HT1080 (cell line): ENCODE results near the gene RPS6KA2. TPM values are rescaled to one million over a fixed set of nuclear protein-coding genes. Genes with fewer than 3 reads are reported as not detected.

Source experiments
- DNase-seq: peaks from one replicate; pipeline ENCODE4 v3.0.0-alpha.2; 2015; ENCODE audit warnings: low read depth
- total RNA-seq: library from RNA; depleted of rRNA; stranded (reverse); fragments of >200 nt; shearing (Covaris generic); gene quantifications from 2 replicates; pipeline ENCODE4 v1.2.3, GENCODE V29; 2014

RPS6KA2 gene
- total RNA-seq, 1 experiment from 2014 or later = 3.2 TPM

DNA sequence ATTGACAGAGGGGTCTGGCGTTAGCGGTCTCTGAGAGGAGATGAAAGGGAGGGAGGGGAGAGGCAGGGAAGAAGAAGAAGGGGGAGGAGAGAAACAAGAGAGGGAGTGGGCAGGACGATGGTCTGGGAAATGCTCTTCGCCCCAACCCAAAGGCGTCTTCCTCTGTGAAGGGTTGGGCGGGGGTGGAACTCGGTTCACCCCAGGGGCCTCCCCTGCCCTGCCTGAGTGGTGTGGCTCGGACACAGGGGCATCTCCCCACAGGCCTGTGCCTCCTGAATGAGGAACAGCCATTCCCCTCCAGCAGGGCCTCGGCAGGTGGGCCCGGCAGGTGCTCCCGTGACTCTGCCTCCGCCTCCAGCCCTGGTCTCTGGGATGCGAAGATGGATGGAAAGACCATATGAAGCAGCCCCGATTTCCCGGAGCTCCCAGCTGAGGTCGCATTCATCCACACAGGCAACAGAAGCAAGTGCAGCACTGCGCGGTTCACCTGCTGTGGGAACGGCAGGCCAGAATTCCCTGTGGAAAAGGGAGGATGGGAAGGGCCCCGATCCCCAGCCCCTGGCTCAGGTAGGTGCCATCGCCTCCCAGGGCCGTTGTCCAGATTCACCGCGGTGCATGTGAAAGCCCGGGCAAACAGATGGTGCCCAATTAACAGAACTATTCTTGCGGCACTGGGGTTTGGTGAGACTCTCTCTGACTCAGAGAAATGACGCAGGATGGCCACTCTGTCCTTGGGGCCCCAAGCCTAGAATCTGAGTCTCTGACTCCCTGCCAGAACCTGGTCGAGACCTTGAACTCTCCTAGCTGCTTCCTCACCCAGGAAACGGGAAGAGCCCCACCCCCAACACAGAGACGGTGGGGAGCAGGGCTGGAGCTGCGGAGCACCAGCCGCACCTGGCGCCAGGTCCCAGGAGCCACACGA, 29.4 kb upstream of the RPS6KA2 start:
- no peak for DNase-seq

DNA sequence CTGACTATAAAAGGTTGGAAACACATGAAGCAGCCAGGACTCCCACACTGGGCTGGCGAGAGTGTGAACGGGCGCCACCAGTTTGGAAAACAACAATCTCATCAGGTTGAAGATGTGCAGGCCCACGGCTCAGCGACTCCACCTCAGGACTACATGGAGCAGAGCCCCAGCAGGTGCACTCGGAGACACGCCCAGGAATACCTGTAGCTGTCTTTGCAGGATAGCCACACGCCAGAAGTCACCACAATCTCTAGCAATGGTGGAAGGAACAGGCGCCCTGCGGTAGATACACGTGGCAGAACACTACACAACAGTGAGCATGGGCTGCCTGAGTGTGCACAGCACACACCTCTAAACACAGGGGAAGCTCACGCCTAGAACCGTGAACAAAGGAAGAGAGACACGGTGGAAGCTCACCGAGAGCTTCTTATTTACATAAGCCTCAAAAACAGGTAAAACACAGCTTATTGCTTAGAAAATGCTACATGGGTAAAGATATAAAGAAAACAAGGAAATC, 28.7 kb upstream of the RPS6KA2 start:
- no peak for DNase-seq

DNA sequence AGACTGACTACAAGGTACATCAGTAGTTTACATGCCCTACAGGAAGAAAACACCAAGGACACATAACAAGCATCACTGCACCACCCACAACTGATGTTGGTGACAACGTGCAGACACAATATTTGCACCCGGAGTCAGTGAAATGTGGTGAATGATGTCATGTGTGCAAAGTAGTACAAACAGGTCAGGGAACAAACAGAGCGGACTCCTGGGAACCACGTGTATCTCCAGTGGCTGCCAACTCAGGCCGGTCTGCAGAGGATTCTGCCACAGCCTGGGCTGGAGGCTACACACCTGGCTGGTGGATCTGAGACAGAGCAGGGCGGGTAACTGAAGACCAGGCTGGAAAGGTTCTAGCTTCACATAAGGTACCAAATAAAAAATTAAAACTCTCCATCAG, 28.2 kb upstream of the RPS6KA2 start:
- DNase-seq = no peak

DNA sequence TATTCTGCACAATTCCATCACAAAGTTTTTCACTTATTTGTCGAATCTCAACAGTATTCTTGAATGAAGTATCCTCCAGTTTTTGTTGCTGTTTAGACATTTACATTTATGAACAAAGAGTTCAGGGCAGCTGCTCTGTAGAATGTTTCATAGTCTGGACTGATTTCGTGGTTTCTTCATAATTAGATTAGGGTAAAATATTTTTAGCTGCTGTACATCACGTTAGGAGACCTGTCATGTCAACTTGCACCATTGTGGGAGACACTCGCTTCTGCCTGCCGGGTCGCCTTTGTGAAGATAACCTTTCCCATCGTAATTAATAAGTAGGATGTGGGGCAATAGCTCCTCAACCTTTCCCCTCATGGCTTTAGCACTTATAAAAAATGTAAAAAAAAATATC, 27.5 kb upstream of the RPS6KA2 start:
- no peak for DNase-seq

DNA sequence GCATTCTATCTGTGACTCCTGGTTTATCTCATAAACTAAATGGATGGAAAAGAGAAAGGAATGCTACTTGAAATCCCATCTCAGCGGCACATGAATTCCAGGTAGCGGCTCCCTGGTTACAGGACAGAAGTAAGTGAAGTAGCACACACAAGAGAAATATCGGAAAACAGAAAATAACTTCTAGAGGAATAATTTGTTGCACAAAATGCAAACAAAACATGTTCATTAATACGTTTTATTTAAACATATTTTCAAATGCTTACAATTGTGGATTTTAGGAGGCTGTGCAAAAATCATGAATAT, 26.5 kb upstream of the RPS6KA2 start:
- DNase-seq = no peak

DNA sequence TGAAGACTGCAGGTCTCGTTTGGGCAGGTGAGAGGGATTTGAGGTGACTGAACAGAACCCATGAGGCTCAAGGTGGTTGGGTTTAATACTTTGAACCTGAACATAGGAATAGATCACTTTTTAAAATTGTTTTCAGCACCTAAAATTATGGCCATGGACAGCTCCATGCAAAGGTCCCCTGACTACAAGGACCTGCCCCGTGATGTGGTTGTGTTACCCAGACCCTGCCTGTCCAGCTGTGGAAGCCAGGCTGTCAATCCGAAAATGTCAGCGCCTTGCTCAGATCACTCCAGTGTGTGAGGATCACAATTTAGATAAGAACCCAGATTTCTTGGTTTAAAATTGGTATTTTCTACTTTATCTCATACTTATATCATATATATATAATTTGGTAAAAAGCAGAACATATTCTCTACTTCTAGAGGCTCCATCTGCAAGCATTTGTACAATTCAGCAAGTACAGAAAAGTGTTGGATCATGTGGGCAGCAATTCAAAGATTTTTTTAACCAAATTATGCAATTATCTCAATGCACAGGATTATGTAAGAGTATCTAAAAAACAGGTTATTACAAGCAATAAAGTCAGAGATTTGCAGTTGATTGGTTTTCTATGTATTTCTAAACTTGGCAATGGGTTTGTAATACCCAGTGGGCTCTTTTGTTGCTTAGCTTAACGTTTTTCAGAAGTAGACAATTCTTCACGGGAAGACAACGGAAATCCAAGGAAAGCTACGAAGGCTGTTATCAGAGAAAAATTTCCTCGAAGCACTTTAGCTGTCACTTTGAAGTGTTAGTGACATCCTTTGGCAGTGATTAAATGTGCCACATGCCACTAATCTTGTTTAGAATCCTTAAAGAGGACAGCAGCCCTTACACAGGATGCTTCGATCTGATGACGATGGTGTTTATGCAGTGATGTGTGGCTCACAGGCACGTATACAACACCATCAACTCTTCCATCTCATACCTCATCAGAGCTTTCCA, 24.1 kb upstream of the RPS6KA2 start:
- DNase-seq = no peak

DNA sequence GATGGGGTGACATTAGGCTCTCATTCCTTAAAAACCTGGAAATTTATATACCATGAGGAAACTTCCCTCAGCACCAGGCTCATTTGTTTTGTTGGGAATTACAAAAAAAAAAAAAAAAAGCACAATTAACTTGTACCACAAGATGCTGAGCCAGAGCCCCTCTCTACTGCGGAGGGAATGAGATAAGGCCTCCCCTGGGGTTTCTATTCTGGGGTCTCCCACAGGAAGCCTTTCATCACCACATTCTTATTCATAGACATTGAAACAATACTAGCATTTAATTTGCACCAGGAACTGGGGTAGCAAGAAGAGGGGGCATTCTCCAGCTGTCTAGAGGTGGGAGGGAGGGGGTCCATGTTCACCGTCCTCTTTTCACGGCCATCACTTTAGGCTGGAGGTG, 23.0 kb upstream of the RPS6KA2 start:
- DNase-seq = no peak

DNA sequence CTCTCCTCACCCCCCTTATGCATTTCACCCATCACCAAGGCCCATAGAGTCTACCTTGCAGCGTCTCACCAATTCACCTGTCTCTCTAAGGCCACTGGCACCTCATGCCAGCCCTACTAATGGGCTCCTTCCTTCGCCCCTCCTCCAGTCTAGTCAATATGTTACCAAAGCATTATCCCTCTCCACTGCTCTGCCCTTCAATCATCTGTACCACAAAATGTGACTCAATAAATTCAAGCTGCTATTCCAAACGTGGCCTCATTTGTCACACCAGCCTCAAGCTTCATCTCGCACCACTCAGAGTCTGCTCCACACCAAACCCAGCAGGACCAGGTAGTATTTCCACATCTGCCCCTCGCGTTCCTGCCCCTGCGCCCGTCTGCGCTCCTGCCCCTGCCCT, 21.8 kb upstream of the RPS6KA2 start:
- DNase-seq = no peak

DNA sequence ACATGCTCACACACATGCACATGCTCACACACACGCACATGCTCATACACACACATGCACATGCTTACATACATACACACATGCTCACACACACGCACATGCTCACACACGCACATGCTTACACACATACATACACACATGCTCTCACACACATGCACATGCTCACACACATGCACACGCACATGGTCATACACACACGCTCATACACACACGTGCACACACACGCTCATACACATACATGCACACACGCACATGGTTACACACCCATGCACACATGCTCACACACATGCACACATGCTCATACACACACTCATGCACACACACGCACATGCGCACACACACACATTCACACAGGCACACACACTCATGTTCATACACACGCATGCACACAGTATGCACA, 20.8 kb upstream of the RPS6KA2 start:
- no peak for DNase-seq

DNA sequence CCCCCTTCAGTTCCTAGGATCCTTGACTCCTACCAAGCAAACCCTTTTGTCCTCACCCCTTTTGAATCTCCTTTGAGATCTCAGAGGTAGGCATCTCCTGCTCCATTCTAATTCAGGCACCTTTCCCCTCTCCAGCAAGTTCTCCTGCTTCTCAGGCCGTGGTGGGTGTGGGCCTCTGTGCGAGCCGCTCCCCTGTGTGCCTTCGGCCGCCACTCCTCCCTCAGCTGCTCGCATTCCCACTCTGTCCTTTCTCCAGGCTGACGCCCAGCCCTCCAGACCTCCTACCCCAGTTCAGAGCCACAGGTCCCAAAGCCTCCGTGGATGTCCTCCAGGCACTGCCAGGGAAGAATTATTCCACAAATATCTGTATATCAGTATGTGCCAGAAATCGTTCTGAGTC, 19.7 kb upstream of the RPS6KA2 start:
- no peak for DNase-seq

DNA sequence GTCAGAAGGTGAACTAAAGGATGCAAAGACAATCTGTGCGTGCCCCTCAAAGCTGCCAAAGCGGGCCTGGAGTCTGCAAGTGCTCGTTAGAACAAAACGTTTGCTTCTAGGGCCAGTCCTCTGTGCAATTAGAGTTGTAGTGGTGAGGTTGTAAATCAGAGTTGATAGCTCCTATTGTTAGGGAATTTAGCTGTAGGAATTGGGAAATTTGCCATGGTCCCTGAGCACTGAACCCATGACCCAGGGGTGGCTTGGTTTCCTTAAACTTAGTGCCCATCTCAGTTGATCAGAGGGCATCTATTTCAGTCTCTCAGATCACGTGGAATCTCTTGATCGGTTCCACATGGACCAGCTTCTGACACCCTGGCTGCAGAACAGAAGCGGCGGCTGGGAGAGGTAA, 18.8 kb upstream of the RPS6KA2 start:
- no peak for DNase-seq

DNA sequence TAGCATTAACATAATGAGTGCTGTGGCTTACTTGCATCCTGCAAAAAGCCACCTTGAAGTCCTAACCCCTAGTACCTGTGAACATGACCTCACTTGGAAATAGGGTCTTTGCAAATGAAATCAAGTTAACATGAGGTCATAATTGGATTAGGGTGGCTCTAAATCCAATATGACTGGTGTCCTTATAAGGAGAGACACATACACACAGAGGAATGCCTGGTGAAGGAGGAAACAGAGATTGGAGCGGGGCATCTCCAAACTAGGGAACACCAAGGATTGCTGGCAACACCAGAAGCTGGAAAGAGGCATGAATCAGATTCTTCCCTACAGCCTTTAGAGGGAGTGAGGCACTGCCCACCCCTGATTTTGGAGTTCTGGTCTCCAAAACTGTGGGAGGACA, 17.6 kb upstream of the RPS6KA2 start:
- DNase-seq = no peak

DNA sequence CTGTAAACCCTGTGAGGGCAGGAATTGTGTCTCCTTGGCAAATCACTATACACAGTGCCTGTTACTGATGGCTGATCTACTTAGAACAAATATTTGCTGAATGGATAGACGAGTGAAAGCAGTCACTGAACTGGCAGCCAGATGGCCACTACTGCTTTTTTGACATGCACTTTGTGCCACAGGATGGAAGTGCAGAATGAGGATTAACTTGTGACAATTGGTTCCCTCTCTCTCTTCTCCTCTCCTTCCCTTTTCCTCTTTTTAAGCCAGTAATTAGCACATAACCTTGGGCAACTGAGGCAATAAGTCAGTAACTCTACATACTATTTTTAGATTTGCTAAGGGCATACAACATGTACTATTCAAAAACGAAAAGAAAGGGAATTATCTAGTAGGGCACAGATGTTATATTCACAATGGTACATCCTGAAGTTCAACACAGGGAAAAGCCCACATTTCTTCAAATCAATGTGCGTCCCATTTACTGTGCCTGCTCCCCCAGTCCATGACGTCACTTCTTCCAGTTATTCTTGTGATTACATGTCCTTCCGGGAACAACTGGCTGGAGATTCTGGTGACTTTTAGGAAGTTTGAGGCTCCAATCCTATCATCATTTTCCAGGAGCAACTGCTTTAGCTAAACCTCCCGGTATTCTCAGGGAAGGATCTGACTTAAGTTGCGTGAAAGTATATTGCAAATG, 17.0 kb upstream of the RPS6KA2 start:
- DNase-seq = no peak

DNA sequence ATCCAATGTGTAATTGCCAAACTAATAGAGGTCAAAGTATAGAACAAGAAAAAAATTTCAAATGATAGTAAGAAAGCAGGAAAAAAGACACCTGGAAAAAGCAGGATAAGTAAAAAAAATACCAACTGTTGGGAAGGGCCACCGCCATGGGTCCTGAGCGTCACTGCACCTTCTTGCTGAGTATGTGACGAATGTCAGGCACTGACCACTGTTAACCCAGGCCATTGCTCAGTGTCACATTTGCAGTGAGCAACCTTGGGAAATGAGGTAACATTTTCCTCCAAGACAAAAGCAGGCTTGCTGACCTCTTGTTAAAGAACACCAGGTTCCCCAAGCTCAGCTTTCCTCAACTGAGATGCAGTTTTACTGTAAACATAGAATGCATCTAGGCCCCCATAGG, 15.6 kb upstream of the RPS6KA2 start:
- no peak for DNase-seq

DNA sequence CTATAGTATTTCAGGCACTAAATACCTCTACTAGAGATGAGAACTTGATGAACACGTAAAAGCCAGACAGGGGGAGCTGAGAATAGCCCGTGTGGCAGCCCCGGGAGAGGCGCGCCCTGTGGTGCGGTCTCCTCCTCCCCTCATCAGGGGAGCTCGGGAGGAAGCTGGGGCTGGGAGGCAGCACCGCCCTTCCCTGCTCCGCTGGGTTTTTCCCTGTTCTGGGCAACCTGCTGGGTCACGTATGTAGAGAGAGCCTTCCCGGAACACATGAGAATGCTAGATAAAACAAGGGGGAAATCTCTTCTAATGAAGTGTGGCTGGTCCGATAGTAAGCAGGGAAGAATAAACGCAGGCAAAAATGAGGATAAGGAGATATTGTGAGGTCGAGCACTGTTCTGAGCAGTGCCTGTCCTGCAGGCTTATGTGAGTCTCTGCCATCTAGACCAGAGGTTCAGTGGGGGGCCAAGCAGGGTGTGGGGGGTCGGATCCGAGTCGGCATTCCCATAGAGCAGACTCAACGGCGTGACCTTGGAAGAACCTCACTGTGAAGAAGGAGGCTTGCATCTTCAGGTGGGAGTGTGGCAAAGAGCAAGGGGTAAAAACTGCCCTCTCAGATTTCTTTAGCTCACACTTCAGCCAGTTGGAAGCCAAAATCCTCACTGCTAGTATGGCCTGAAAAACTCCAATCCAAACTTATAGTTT, 13.4 kb upstream of the RPS6KA2 start:
- no peak for DNase-seq

DNA sequence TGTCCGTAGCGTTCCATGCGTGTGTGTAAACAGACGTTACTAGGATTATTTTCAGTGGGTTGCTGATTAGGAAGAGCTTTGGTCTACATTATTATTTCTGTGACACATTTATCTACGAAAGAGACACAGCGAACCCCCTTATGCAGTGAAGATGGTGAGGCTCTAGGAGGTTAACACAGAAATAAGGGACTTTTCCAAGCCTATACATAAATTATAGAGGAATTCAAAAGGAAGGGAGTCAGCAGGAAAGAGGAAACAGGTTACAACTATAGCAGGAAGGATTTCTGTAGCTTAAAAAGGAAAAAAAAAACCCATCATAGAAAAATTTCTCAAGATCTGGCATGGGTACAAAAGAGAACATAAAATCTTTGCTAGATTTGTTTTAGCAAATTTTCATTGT, 12.9 kb upstream of the RPS6KA2 start:
- no peak for DNase-seq

DNA sequence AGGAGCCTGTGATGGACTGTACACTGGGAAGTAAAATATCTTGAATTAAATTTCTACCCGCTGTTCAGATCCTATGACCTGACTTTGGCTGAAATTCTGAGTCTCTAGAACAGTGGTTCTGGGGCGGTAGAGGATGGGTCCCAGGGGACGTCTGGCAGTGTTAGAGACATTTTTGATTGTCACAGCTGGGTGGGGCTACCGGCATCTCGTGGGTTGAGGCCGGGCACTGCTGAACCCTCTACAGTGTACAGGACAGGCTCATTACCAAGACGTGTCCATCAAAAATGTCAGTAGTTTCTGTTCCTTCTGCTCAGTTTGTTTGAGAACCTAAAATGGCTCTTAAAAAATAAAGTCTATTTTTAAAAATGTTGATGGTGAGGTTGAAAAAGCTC, 11.5 kb upstream of the RPS6KA2 start:
- DNase-seq = no peak

DNA sequence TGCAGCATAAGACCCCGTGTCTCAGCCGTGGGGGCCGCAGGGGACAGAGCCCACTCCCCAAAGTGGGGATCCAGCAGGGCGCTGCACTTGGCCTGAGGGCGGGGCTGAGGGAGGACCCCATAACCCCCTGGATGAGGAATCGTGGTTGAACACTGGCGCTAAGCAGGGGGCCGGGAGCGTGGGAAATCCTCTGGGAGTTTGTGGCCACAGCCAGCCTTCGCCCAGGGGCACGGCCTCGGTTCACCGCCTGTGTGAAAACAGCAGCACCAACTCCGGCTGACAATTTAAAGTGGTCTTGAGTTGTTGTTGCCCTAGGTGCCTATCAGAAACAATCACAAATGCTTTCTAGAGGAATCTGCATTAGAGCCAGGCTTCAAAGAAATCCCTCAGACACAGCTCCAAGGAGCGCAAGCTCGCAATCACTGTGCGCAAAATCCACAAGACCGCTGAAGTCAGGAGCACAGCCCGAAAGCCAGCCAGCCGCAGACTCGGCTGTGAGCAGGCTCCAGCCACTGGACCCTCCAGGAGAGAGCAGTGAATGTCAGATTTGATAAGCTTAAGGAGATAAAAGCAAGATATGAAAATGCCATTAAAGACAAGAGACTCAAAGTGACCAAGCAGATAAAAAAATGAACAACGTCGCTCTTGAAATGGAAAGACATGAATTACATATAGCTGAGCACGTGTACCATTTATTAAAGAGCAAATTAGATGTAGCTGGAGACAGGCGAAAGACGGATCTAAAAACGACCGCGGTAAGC, 10.9 kb upstream of the RPS6KA2 start:
- DNase-seq = no peak

DNA sequence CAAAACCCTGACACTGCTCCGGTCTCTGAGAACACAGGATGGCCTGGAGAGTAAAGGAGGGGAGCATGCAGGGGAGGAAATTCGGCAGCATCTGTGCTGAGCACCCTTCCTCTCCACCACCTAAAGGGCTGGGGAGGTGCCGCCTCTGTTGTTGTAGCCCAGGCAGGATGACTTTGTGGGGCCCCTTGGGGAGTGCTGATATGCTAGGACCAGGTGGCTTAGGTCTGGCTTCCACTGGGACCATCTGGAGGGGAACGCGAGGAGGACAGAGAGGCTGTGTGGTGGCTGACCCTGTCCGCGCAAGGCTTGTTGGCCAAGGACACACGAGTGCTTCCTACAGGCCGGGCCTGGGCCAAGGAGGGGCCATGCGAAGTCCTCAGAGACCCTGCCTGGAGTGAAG, 9.9 kb upstream of the RPS6KA2 start:
- no peak for DNase-seq

DNA sequence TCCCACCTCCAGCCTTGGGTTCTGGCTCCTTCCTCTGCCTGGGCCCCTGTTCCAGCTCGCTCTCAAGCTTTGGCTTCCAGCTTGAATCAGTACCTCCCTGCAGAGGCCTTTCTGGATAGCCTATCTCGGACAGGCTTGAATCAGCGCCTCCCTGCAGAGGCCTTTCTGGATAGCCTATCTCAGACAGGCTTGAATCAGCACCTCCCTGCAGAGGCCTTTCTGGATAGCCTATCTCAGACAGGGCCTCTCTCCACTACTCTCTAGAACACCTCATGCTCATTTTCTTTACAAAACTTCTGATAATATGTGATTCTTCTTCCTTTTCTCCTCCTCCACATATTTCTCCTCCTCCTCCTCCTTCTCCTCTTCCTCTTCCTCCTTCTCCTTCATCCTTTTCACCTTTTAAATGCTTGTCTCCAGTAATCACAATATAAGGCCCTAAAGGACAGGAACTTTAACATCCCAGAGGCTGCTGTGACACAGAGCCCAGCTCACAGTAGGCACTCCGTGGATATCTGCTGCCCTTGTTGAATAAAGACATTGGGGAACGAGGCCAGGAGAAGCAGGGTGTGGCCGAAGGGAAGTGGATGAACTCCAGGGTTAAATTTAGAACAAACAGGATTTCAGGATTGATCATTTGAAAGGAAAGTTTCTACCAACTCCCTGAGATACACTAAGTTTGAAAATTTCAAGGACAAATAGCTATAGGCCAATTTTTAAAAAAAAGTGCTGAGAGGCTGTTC, 9.3 kb upstream of the RPS6KA2 start:
- no peak for DNase-seq
